Measurements from ENCODE around the gene TBL3. TPM values are rescaled to one million over a fixed set of nuclear protein-coding genes. Genes with fewer than 3 reads are reported as not detected.

Gene TBL3
- total and polyA plus RNA-seq, 9 of the 15 experiments (the other 6 are each of a cell fraction or from before 2014, with no cell fraction given), result 0.97 to 117 (median 24.5) TPM

- TF ChIP-seq CUX1 (CRISPR knock-in tag; IDR thresholded peaks at IDR 0.05) (no peak), KLF10 (CRISPR knock-in tag; IDR thresholded peaks at IDR 0.05) (no peak), TRIM24 (IDR thresholded peaks at IDR 0.05) (peak; percentile 22 to 27; a peak in 2 of 4 replicates), TEAD4 (IDR thresholded peaks at IDR 0.05; ENCODE audit: low read length) (peak; percentile 19; the same call in 1 of the 2 replicates), TEAD4 (CRISPR knock-in tag; IDR thresholded peaks at IDR 0.05; ENCODE audit: borderline replicate concordance) (no peak), SNIP1 (IDR thresholded peaks at IDR 0.05; ENCODE audit: low read depth) (no peak), KDM2B (CRISPR knock-in tag; IDR thresholded peaks at IDR 0.05) (no peak), POLR2AphosphoS5 (IDR thresholded peaks at IDR 0.05; ENCODE audit: control insufficient read depth, insufficient read depth, low read depth, low read length) (peak; percentile 49; the same call in 1 of the 2 replicates), SMARCA4 (IDR thresholded peaks at IDR 0.05) (0 out of 2 replicates have a peak, but pooled peaks have one; percentile 14), ZNF24 (IDR thresholded peaks at IDR 0.05) (no peak), ZNF347 (CRISPR knock-in tag; IDR thresholded peaks at IDR 0.05; ENCODE audit: low read depth) (no peak), MEF2A (IDR thresholded peaks at IDR 0.05; ENCODE audit: control insufficient read depth, low read depth, low read length) (no peak), FOXP1 (CRISPR knock-in tag; IDR thresholded peaks at IDR 0.05) (no peak), TFAP4 (CRISPR knock-in tag; IDR thresholded peaks at IDR 0.05; ENCODE audit: borderline replicate concordance) (peak; percentile 57; the same call in 1 of the 2 replicates), ZNF609 (CRISPR knock-in tag; IDR thresholded peaks at IDR 0.05; ENCODE audit: borderline replicate concordance) (no peak)
Measured at GRCh38 chr16:1945559-1946391, 26.1 kb upstream of the TBL3 start (continued).
